Activated naive CD8-positive, alpha-beta T cell treated with anti-CD3 and anti-CD28 coated beads for 36 hours (primary cell): ENCODE results near the gene DCTN1. TPM values are rescaled to one million over a fixed set of nuclear protein-coding genes. Genes with fewer than 3 reads are reported as not detected.

ENCODE experiments used
- DNase-seq: peaks from one replicate; pipeline ENCODE4 v3.0.0; 2021
- H3K27ac Mint-ChIP-seq: one replicate; pipeline ENCODE4 v1.8.0; 2022; ENCODE audit warnings: mild to moderate bottlenecking, moderate library complexity, mixed read lengths
- H3K27me3 Mint-ChIP-seq: one replicate; pipeline ENCODE4 v1.8.0; 2022; ENCODE audit warnings: mild to moderate bottlenecking, mixed read lengths
- H3K36me3 Mint-ChIP-seq: one replicate; pipeline ENCODE4 v1.8.0; 2021; ENCODE audit warnings: mild to moderate bottlenecking, mixed read lengths
- H3K4me1 Mint-ChIP-seq: one replicate; pipeline ENCODE4 v1.8.0; 2021; ENCODE audit warnings: mixed read lengths
- H3K4me3 Mint-ChIP-seq: one replicate; pipeline ENCODE4 v1.8.0; 2022; ENCODE audit warnings: mild to moderate bottlenecking, moderate library complexity, mixed read lengths
- H3K9me3 Mint-ChIP-seq: one replicate; pipeline ENCODE4 v1.8.0; 2022; ENCODE audit warnings: mixed read lengths
- total RNA-seq, 2 experiments: library from RNA; stranded (reverse); gene quantifications; one replicate each; pipeline ENCODE4 v1.2.3, GENCODE V29; 2021

The DCTN1 gene
- total RNA-seq, 2 experiments from 2014 or later = 93.6 to 94.1 TPM

GRCh38 chr2:74417763-74418162, 37.7 kb upstream of the DCTN1 start:
- Mint-ChIP-seq H3K4me3 (no peak overlapping the region), H3K27me3 (no peaks in the 10 kb centered on the region), H3K4me1 (peaks cover 22% of the 10 kb centered on the region), H3K27ac (no peak overlapping the region), H3K9me3 (no peaks in the 10 kb centered on the region), H3K36me3 (no peaks in the 10 kb centered on the region)
- no peak for DNase-seq

DNA sequence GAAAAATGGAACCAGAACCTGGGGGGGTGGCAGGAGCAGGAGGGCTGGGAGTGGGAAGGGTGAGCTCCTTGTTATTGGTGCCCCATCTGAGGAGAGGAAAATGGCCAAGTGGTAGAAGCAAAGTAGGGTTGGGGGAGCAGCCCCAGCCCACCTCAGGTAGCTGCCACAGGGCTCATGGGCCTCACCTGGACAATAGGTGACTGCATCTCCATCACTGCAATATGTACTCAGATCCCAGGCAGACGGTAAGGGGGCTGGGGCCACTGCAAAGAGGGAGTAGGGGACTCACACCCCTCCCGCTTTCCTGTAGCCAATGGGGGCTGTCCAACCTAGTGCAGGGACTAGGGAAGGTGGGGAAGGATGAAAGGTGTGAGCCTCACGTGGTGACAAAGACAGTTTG, 37.1 kb upstream of the DCTN1 start:
- Mint-ChIP-seq H3K4me3 (no peak overlapping the region), H3K4me1 (peaks cover 21% of the 10 kb centered on the region), H3K36me3 (no peaks in the 10 kb centered on the region), H3K27ac (no peak overlapping the region), H3K9me3 (no peaks in the 10 kb centered on the region), H3K27me3 (no peaks in the 10 kb centered on the region)
- no peak for DNase-seq

- Mint-ChIP-seq H3K4me3 (no peak overlapping the region), H3K36me3 (no peaks in the 10 kb centered on the region), H3K27me3 (no peaks in the 10 kb centered on the region), H3K9me3 (no peaks in the 10 kb centered on the region), H3K4me1 (peaks cover 21% of the 10 kb centered on the region), H3K27ac (no peak overlapping the region)
- no peak for DNase-seq
Observed at GRCh38 chr2:74416778-74417177, 36.7 kb upstream of the DCTN1 start.

DNA sequence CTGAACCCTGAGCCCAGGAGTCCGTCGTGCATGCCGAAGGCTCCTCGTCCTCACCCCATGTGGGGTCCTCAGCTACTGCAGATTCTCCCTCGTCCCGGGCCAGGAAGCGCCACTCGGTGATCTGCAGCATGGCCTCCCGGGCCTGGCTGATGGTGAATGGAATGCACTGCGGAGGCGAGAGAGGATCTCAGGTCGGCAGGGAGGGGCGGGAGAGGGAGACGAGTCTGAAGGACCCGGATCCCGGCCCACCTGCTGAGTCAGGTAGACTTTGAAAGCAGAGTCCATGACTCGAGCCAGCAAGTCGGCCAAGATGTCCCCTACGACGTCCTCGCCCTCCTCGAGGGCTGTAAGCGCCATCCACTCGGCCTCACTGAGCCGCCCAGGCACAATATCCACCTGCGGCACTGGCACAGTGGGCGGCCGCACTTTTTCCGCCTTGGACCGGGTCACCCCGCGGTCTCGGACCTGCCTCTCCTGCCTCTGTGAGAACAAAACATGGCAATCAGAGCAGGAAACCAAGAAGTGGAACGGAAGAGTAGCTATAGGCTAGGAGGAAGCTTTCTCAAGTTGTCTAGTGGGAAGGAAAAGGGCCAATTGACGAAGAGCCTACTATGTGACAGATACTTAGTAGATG, 35.8 kb upstream of the DCTN1 start:
- no peaks in the 10 kb centered on the region for H3K9me3 Mint-ChIP-seq
- DNase-seq = no peak
- no peaks in the 10 kb centered on the region for H3K36me3 Mint-ChIP-seq
- peaks cover 18% of the 10 kb centered on the region for H3K4me1 Mint-ChIP-seq
- H3K4me3 Mint-ChIP-seq = peak overlapping the region; percentile 68
- no peaks in the 10 kb centered on the region for H3K27me3 Mint-ChIP-seq
- H3K27ac Mint-ChIP-seq = no peak overlapping the region

DNA sequence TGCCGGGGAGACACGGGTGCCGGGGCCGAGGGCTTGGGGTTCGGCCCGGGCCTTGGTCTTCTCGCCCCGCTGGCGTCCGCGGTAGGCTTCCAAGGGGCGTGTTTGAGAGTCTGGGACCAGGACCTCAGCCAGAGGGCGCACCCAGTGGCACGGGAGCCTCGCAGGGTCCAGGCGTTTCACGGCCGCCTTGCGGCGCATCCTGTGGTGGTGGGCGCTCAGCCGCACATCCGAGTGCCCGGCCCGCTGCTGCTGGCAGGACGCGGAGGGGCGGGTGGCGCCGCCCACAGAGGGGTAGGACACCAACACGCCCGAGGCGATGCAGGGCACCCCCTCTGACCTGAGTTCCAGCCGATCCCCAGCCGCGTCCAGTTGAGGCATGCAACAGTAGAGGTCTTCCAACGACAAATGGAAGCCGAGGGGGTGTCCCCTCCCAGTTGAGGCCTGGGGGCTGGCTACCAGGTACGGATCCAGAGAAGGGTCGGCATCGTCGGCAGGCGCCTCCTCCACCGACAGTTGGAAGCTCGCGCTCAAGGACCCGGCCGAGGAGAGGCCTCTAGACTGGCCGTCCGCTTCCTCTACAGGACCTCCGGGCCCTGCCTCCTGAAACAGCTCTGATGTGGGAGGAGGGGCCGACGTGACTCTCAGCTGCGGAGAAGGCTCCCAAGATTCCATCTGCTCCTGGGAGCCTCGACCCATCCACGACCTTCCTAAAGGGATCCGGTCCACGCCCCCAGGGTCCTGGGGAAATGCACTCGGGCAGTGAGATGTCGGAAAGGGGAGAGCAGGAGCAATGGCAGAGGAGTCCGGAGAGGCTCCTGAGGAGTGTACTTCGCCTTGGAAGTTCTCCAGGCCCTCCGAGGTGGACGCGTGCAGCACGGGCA, 35.0 kb upstream of the DCTN1 start:
- H3K27ac Mint-ChIP-seq = no peak overlapping the region
- H3K36me3 Mint-ChIP-seq = no peaks in the 10 kb centered on the region
- H3K4me3 Mint-ChIP-seq = peak overlapping the region; percentile 68
- no peaks in the 10 kb centered on the region for H3K27me3 Mint-ChIP-seq
- H3K9me3 Mint-ChIP-seq = no peaks in the 10 kb centered on the region
- peak; percentile 30 for DNase-seq
- peaks cover 13% of the 10 kb centered on the region for H3K4me1 Mint-ChIP-seq

DNA sequence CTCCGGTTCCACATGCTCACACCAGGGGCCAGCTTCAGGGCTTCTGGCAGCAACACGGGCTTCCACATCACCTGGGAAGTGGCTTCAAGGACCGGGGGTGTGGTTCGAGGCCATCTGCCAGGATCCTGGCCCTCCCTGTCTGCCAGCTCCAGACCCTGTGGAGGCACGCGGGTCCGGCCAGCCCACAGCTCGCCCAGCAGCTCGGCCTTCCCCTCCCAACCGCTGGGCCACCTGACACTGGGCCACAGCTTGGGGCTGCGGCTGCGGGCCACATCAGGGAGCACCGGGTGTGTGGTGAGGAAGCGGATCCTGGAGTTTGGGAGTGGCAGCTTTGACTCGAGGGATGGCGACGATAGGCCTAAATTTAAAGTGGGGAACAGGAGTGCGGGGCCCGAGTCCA, 34.3 kb upstream of the DCTN1 start:
- H3K4me3 Mint-ChIP-seq = peak overlapping the region; percentile 63
- peaks cover 12% of the 10 kb centered on the region for H3K4me1 Mint-ChIP-seq
- peak overlapping the region; percentile 54 for H3K27ac Mint-ChIP-seq

DNA sequence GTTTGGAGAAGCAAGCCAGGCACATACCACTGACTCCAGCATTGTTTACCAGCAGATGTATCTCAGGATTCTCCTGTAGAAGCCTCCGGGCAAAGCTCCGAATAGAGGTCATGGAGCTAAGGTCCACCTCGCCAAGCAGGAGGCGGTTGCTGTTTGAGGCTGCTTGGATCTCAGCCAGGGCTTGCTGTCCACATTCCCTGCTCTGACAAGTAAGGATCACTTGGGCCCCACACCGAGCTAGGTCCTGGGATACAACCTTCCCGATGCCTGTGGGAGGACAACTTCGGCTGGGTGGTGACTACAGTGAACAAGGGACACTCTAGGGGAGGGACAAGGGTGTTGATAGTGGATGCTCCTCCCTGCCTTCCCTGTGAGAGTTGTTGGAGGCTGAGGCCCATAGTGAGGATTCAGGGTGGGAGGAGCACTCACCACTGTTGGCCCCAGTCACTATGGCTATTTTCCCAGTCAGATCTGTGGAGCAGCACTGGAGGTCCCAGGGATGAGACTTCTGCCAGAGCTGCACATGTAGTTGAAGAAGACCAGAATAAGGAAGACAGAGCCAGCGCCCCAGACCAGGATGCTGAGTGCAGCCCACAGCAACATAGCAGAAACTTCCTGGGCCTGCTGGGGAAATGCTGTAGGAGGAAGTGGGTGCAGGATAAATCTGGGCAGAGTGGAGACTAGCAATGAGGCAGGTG, 33.0 kb upstream of the DCTN1 start:
- H3K27ac Mint-ChIP-seq = no peak overlapping the region

More for the DNA sequence above, 34.3 kb upstream of the DCTN1 start:
- Mint-ChIP-seq H3K9me3 (no peaks in the 10 kb centered on the region), H3K27me3 (no peaks in the 10 kb centered on the region), H3K36me3 (no peaks in the 10 kb centered on the region)
- no peak for DNase-seq

GRCh38 chr2:74407682-74408081, 27.6 kb upstream of the DCTN1 start:
- Mint-ChIP-seq H3K36me3 (no peaks in the 10 kb centered on the region), H3K9me3 (no peaks in the 10 kb centered on the region), H3K4me1 (peaks cover 2% of the 10 kb centered on the region), H3K27me3 (no peaks in the 10 kb centered on the region), H3K27ac (no peak overlapping the region), H3K4me3 (no peak overlapping the region)
- no peak for DNase-seq

More for the DNA sequence above, 33.0 kb upstream of the DCTN1 start:
- Mint-ChIP-seq H3K27me3 (no peaks in the 10 kb centered on the region), H3K4me3 (no peak overlapping the region), H3K36me3 (no peaks in the 10 kb centered on the region), H3K9me3 (no peaks in the 10 kb centered on the region), H3K4me1 (peaks cover 12% of the 10 kb centered on the region)
- DNase-seq = no peak

- DNase-seq = no peak
- H3K4me1 Mint-ChIP-seq = peaks cover 2% of the 10 kb centered on the region
- no peak overlapping the region for H3K27ac Mint-ChIP-seq
Observed at GRCh38 chr2:74406035-74406434, 25.9 kb upstream of the DCTN1 start.

GRCh38 chr2:74401891-74402290, 21.8 kb upstream of the DCTN1 start:
- Mint-ChIP-seq H3K9me3 (no peaks in the 10 kb centered on the region), H3K27ac (no peak overlapping the region)

More at GRCh38 chr2:74406035-74406434, 25.9 kb upstream of the DCTN1 start:
- no peaks in the 10 kb centered on the region for H3K9me3 Mint-ChIP-seq
- no peaks in the 10 kb centered on the region for H3K27me3 Mint-ChIP-seq
- H3K36me3 Mint-ChIP-seq = no peaks in the 10 kb centered on the region
- H3K4me3 Mint-ChIP-seq = no peak overlapping the region

DNA sequence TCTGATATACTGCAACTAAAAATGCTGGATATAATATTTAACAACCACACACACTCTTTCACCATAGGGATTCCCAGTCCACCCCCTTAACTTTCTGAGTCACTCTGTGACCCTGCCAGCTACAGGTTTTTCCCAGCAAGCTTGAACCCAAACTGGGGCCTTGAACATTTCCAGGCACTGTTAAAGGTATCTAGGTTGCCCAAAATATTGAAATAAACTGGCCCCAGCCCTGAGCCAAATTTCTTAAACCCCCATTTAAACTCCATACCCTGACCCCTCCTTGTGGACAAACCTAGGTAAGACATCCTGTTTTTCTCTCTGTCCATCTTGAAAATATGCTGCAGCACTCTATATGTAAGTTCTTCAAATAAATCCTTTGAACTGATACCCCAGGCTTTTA, 19.7 kb upstream of the DCTN1 start:
- DNase-seq = no peak
- Mint-ChIP-seq H3K4me3 (no peak overlapping the region), H3K4me1 (no peaks in the 10 kb centered on the region), H3K9me3 (no peaks in the 10 kb centered on the region), H3K27ac (no peak overlapping the region), H3K27me3 (peaks cover 3% of the 10 kb centered on the region), H3K36me3 (no peaks in the 10 kb centered on the region)

More at GRCh38 chr2:74401891-74402290, 21.8 kb upstream of the DCTN1 start:
- H3K4me3 Mint-ChIP-seq = no peak overlapping the region
- H3K36me3 Mint-ChIP-seq = no peaks in the 10 kb centered on the region
- no peaks in the 10 kb centered on the region for H3K27me3 Mint-ChIP-seq
- peaks cover 2% of the 10 kb centered on the region for H3K4me1 Mint-ChIP-seq
- no peak for DNase-seq

- Mint-ChIP-seq H3K9me3 (no peaks in the 10 kb centered on the region), H3K4me3 (no peak overlapping the region), H3K27me3 (peaks cover 7% of the 10 kb centered on the region), H3K4me1 (peaks cover 2% of the 10 kb centered on the region), H3K36me3 (no peaks in the 10 kb centered on the region), H3K27ac (no peak overlapping the region)
- DNase-seq = no peak
Observed at GRCh38 chr2:74396149-74396548, 16.0 kb upstream of the DCTN1 start.

- Mint-ChIP-seq H3K4me1 (peaks cover 9% of the 10 kb centered on the region), H3K27me3 (peaks cover 7% of the 10 kb centered on the region), H3K27ac (no peak overlapping the region), H3K9me3 (no peaks in the 10 kb centered on the region), H3K4me3 (no peak overlapping the region), H3K36me3 (no peaks in the 10 kb centered on the region)
- no peak for DNase-seq
Observed at GRCh38 chr2:74393525-74393924, 13.4 kb upstream of the DCTN1 start.

DNA sequence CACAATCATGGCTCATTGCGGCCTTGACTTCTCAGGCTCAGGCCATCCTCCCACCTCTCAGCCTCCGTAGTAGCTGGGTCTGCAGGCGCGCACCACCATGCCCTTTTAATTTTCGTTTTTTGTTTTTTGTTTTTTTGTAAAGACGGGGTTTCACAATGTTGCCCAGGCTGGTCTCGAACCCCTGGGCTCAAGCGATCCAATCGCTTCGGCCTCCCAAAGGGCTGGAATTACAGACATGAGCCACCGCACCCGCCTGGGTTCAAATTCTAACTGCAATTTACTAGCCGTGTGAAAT, 12.3 kb upstream of the DCTN1 start:
- Mint-ChIP-seq H3K36me3 (no peaks in the 10 kb centered on the region), H3K4me3 (peak overlapping the region; percentile 89), H3K27me3 (peaks cover 7% of the 10 kb centered on the region), H3K27ac (no peak overlapping the region), H3K4me1 (peaks cover 9% of the 10 kb centered on the region), H3K9me3 (no peaks in the 10 kb centered on the region)
- no peak for DNase-seq
